Prostate gland (tissue), 2 donors: Measurements from ENCODE around the gene RIT2.

Experiments used
- POLR2A ChIP-seq: fragments of 450-650 bp; IDR thresholded peaks from one replicate; pipeline ENCODE4 v1.6.1; 2016; ENCODE audit warnings: antibody characterized with exemption, mild to moderate bottlenecking
- POLR2AphosphoS5 ChIP-seq: sonication (generic); formaldehyde crosslinking; IDR thresholded peaks from one replicate; pipeline ENCODE4 v1.6.1; 2017; ENCODE audit warnings: antibody characterized with exemption
- TF ChIP-seq, protein P1 (sequence below), 4 experiments: fragments of 200-600 bp in 2 of 4; fragments of 450-650 bp in 2 of 4; sonication (generic) in 2 of 4; IDR thresholded peaks; 1 replicate in 3 of 4; 2 replicates in 1 of 4; pipeline ENCODE4 v1.5.1; 2016 to 2019; ENCODE audit warnings: antibody characterized with exemption in 4 of 4, mild to moderate bottlenecking in 2 of 4, moderate library complexity in 2 of 4

DNA sequence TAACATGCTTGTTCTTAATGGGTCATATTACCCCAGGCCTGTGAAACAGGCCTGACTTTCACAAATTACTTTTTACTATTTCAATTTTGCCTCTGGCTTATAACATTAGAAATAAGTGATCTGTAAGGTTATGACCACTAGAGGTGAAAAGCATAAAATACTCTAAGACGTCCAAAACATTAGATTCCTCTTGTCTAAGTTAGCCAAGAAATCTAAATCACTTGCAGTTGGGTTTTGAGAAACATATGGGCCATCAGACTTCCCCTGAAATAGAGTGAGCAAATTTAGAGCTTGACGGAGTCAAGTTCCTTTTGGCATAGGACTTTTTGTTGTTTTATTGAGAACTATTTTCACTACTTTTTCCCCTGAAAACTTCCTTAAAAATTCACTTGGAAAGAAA lies 32.7 kb upstream of the RIT2 start:
- TF ChIP-seq, protein P1, sequence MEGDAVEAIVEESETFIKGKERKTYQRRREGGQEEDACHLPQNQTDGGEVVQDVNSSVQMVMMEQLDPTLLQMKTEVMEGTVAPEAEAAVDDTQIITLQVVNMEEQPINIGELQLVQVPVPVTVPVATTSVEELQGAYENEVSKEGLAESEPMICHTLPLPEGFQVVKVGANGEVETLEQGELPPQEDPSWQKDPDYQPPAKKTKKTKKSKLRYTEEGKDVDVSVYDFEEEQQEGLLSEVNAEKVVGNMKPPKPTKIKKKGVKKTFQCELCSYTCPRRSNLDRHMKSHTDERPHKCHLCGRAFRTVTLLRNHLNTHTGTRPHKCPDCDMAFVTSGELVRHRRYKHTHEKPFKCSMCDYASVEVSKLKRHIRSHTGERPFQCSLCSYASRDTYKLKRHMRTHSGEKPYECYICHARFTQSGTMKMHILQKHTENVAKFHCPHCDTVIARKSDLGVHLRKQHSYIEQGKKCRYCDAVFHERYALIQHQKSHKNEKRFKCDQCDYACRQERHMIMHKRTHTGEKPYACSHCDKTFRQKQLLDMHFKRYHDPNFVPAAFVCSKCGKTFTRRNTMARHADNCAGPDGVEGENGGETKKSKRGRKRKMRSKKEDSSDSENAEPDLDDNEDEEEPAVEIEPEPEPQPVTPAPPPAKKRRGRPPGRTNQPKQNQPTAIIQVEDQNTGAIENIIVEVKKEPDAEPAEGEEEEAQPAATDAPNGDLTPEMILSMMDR (IDR thresholded peaks at IDR 0.05), result no peak
- no peak for TF ChIP-seq POLR2A
- no peak for TF ChIP-seq POLR2AphosphoS5
